Duodenal mucosa (tissue), 2 donors: ENCODE measurements around the gene PRKAA1.
"Not testable (repeated sequence)": the region's sequence is repeated elsewhere in the genome, so short reads cannot be mapped to it uniquely, and the experiment has no call there.

Experiments
- H3K27ac ChIP-seq: one replicate; pipeline ENCODE4 v1.7.0; 2013; ENCODE audit warnings: low read depth, low read length
- H3K27me3 ChIP-seq, 2 donors: one replicate each; pipeline ENCODE4 v1.7.0; 2013; ENCODE audit warnings: low read length in 2 of 2, control low read depth in 1 of 2; ENCODE audit not compliant: insufficient read depth in 2 of 2, control insufficient read depth in 1 of 2
- H3K36me3 ChIP-seq, 2 donors: one replicate each; pipeline ENCODE4 v1.7.0; 2013; ENCODE audit warnings: low read length in 2 of 2, control low read depth in 1 of 2; ENCODE audit not compliant: insufficient read depth in 2 of 2, control insufficient read depth in 1 of 2
- H3K4me1 ChIP-seq, 2 donors: one replicate each; pipeline ENCODE4 v1.7.0; 2013; ENCODE audit warnings: low read length in 2 of 2, control low read depth in 1 of 2; ENCODE audit not compliant: insufficient read depth in 2 of 2, control insufficient read depth in 1 of 2
- H3K4me3 ChIP-seq, 2 donors: one replicate each; pipeline ENCODE4 v1.7.0; 2013; ENCODE audit warnings: low read length in 2 of 2, low read depth in 1 of 2
- H3K9ac ChIP-seq, 2 donors: one replicate each; pipeline ENCODE4 v1.7.0; 2013; ENCODE audit warnings: low read length in 2 of 2, low read depth in 1 of 2
- H3K9me3 ChIP-seq, 2 donors: one replicate each; pipeline ENCODE4 v1.7.0; 2013; ENCODE audit warnings: low read length in 2 of 2, control low read depth in 1 of 2; ENCODE audit not compliant: control insufficient read depth in 1 of 2

PRKAA1 gene

DNA sequence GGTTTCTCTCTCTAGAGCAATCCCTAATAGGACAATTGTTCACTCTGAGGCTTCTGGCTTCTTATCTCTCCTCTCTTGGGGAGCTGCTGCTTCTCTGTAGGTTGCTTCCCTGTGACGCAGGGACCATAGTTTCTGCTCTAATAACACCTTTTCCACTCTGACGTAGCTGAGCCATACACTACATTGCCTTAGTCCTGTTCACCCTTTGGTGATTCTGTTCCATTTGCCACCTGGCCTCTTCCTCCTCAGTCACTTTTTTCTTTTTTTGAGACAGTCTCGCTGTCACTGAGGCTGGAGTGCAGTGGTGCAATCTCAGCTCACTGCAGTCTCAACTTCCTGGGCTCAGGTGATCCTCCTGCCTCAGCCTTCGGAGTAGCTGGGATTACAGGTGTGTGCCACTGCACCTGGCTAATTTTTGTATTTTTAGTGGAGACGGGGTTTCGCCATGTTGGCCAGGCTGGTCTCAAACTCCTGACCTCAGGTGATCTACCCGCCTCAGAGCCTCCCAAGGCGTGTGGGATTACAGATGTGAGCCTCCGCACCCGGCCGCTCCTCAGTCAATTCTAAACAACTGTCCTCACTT is 27.4 kb upstream of the PRKAA1 start:
- not testable (repeated sequence) for H3K27ac ChIP-seq, H3K9me3 ChIP-seq, H3K4me1 ChIP-seq, H3K4me3 ChIP-seq, H3K27me3 ChIP-seq, H3K9ac ChIP-seq
- H3K36me3 ChIP-seq: peaks cover 25 to 42% of the 10 kb centered on the region in 2 donors

DNA sequence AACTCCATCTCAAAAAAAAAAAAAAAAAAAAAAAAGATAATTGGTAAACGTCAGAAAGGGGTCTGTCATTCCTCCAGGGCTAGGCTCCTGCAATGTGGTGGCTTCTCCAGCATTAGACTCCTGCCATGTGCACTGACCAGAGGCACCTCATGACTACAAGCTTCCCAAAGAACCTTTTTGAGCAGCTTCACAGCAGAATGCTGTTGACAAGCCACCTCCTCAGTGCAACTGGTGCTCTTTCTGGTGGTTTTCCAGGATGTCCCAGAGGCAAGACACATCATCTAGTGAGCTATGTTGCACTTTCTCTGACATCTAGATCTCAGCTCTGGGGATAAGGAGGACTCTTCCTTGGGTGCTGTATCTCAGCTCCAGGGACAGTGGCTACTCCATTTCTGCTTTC is 25.3 kb upstream of the PRKAA1 start:
- Histone ChIP-seq H3K27ac (no peak overlapping the region), H3K9ac (no peak overlapping the region), H3K27me3 (no peaks in the 10 kb centered on the region), H3K4me1 (no peaks in the 10 kb centered on the region), H3K4me3 (no peak overlapping the region), H3K9me3 (no peaks in the 10 kb centered on the region), H3K36me3 (peaks cover 16 to 22% of the 10 kb centered on the region in 2 donors)

DNA sequence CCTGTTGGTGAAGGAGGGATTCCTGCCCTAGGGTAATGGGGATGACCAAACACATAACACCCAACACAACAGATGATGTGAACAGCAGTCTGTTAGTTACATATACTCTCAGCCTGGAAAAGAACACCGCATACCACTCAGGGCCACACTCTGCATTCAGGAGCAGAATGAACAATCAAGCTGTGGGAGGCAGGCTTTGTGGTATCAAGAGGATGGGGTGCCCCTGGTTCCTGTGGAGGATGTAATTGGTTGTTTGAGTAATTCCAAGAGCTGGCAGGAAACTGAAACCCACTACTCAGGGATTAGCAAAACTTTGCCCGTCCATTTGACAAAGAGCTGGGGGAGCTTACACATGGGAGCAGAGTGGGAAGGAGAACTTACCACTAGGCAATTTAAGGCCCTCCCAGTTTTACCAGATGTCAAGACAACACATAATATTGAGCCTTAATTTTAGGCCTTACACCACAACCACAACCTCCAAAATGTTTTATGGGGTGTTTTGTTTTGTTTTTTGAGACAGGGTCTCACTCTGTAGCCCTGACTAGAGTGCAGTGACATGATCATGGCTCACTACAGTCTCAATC is 15.6 kb upstream of the PRKAA1 start:
- no peaks in the 10 kb centered on the region for H3K9me3 ChIP-seq
- no peak overlapping the region for H3K27ac ChIP-seq
- H3K4me3 ChIP-seq: no peak overlapping the region
- no peak overlapping the region for H3K9ac ChIP-seq
- H3K27me3 ChIP-seq: no peaks in the 10 kb centered on the region
- no peaks in the 10 kb centered on the region for H3K4me1 ChIP-seq
- H3K36me3 ChIP-seq: no peaks in the 10 kb centered on the region

DNA sequence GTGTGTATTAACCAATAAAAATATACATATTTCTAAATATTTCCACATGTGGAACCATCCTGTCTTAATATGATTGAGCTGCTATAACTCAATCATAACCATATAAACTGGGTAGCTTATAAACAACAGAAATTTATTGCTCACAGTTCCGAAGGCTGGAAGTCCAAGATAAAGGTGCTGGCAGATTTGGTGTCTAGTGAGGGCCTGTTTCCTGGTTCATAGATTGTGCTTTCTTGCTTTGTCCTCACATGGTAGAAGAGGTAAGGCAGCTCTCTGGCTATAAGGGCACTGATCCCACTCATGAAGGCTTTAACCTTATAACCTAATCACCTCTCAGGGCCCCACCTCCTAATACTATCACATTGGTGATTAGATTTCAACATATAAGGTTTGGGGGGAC is 14.0 kb upstream of the PRKAA1 start:
- no peak overlapping the region for H3K27ac ChIP-seq
- H3K4me1 ChIP-seq: no peaks in the 10 kb centered on the region
- H3K9ac ChIP-seq: no peak overlapping the region
- H3K4me3 ChIP-seq: no peak overlapping the region
- H3K9me3 ChIP-seq: no peaks in the 10 kb centered on the region
- no peaks in the 10 kb centered on the region for H3K36me3 ChIP-seq
- no peaks in the 10 kb centered on the region for H3K27me3 ChIP-seq

DNA sequence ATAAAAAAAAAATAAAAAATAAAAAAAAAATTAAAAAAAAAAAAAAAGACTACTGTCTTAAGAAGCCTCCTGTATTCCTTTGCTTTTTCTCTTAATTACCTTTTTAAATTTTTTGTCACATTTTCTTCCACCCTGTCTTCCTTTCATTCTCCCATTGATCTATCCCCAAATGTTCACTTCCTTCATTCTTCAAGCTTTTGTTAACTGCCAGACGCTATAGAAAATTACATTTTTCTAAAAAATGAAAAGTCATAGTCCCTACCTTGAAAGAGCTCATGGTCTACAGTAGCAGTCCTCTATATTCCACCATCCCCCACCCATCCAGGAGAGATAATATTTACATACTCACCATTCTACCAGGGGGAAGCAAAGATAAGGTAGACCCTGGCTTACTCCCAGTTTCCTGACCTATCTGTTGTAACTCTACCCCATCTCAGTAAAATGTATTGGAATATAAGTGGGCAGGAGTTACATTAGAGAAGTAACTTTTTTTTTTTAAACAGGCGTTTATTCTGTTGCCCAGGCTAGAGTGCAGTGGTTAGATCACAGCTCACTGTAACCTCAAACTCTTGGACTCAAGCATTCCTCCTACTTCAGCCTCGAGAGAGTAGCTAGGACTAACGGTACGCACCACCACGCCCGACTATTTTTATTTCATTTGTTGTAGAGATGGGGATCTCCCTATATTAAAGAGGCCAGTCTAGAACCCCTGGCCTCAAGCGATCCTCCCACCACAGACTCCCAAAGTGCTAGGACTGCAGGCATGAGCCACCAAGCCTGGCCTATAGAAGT is 3.8 kb upstream of the PRKAA1 start:
- no peak overlapping the region for H3K9ac ChIP-seq
- H3K9me3 ChIP-seq: no peaks in the 10 kb centered on the region
- H3K27me3 ChIP-seq: no peaks in the 10 kb centered on the region
- peaks cover 0 to 3% of the 10 kb centered on the region in 2 donors for H3K4me1 ChIP-seq
- no peaks in the 10 kb centered on the region for H3K36me3 ChIP-seq
- no peak overlapping the region for H3K27ac ChIP-seq
- no peak overlapping the region for H3K4me3 ChIP-seq

DNA sequence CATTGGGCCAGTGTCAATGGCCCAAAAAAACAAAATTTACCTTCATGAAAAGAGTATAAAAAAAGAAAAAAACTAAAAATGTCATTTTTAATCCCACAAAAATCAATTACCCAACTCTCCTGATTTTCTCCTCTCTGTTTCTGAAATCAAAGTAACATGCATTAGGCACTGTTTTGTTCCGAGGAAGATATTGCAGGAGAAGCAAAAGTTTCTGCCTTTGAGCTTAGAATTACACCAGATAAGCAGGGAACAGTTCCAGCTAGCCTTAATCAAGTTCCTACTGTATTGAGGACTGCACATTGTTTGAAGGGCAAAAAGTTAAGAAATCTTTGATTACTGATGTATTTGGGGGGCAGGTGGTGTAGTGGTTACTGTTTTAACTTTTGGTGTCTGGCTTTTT is 1.1 kb upstream of the PRKAA1 start:
- H3K4me1 ChIP-seq: peaks cover 10 to 16% of the 10 kb centered on the region in 2 donors
- no peak overlapping the region for H3K9ac ChIP-seq
- H3K27ac ChIP-seq: no peak overlapping the region
- no peaks in the 10 kb centered on the region for H3K9me3 ChIP-seq
- H3K36me3 ChIP-seq: no peaks in the 10 kb centered on the region
- H3K27me3 ChIP-seq: no peaks in the 10 kb centered on the region
- no peak overlapping the region for H3K4me3 ChIP-seq

DNA sequence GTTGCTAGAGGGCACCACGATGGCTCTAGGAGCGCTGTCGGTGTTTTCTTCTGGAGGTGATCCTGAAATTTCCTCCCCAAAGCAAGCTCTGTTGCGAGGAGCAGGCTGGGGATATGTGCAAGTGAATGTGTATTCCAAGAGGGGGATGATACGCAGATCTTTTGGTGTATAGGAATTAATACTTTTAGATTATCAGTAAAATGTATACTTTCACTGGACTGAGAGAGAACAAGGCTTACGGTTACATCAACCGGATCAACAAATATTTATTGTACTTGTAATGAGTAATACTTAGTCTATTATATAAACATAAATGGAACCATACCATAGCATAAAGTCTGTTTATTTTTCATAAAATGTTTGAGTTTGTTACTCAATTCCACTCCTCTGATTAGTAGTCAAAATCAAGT is 632 bp upstream of the PRKAA1 start:
- Histone ChIP-seq H3K9ac (peak overlapping the region; percentile 52 to 86), H3K27me3 (no peaks in the 10 kb centered on the region), H3K9me3 (no peaks in the 10 kb centered on the region), H3K4me3 (peak overlapping the region; percentile 89 to 96), H3K4me1 (peaks cover 10 to 16% of the 10 kb centered on the region in 2 donors), H3K27ac (no peak overlapping the region), H3K36me3 (no peaks in the 10 kb centered on the region)

DNA sequence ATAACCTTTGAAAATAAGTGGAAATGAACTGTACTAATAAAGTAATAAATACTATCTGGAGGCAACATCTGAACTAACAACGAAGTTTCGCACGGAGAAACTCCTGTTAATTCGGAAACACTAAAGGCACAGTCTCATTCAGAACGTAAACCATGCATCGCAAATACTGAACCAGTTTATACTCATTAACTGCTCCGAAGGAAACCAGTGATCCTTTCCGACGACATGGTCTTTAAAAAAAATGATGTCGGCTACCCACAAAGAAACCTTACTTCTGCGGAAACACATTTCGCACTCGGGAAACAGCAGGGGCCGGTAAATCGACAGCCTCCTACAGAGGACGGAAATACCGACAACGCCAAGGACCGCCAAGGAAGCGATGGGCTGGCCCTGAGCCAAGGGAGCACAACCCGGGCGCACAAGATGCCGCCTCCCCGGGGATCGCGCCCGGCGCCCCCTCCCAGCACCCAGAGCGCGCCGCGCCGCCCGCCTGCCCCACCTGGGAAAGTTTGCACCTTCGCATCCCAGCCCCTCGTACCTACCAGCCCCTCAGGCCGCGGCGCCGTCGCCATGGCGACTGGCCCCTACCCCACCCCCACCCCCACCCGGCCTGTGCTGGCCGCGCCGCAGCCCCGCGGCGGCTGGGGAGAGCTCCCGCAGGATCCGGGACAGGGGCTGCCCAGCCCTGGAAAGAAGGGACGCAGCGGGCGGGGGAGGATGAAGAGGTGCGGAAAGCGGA is 732 bp downstream of the PRKAA1 start:
- Histone ChIP-seq H3K4me1 (peaks cover 14 to 16% of the 10 kb centered on the region in 2 donors), H3K27me3 (no peaks in the 10 kb centered on the region), H3K27ac (peak overlapping the region; percentile 88), H3K9me3 (no peaks in the 10 kb centered on the region), H3K36me3 (no peaks in the 10 kb centered on the region), H3K9ac (peak overlapping the region; percentile 55 to 94), H3K4me3 (peak overlapping the region; percentile 73 to 96)

DNA sequence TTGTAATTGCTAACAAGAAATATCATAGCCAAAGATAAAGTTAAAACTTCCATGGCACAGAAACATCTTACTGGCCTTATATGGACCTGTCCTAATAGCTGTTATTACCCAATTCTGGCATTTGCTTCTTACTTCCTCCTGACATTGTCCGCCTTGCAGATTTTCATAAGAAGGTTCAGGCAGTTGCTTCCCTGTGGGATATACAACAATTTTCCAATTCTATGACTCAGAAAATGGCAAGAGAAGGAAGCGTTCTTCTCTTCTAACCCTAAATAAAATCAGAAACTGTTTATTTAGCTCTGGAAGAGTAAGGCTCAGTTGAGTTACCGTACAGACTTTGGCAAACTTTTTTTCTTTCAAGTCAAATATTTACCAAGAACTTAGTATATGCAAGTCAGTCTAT is 1.7 kb downstream of the PRKAA1 start:
- H3K9me3 ChIP-seq: no peaks in the 10 kb centered on the region
- H3K9ac ChIP-seq: peak overlapping the region; percentile 55 to 80
- no peak overlapping the region for H3K27ac ChIP-seq
- no peaks in the 10 kb centered on the region for H3K27me3 ChIP-seq
- peaks cover 16 to 23% of the 10 kb centered on the region in 2 donors for H3K4me1 ChIP-seq
- H3K4me3 ChIP-seq: peak overlapping the region; percentile 73 to 96
- H3K36me3 ChIP-seq: no peaks in the 10 kb centered on the region

DNA sequence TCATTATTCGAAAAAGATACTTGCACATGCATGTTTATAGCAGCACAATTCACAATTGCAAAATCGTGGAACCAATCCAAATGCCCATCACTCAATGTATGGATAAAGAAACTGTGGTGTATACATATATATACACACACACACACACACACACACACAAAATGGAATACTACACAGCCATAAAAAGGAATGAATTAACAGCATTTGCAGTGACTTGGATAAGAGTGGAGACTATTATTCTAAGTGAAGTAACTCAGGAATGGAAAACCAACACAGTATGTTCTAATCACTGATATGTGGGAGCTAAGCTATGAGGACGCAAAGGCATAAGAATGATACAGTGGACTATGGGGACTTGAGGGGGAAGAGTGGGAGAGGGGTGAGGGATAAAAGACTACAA is 3.3 kb downstream of the PRKAA1 start:
- not testable (repeated sequence) for H3K9ac ChIP-seq, H3K4me3 ChIP-seq, H3K27ac ChIP-seq, H3K27me3 ChIP-seq, H3K36me3 ChIP-seq, H3K9me3 ChIP-seq
- peaks cover 19 to 34% of the 10 kb centered on the region in 2 donors for H3K4me1 ChIP-seq
